IMR-90 (cell line): Measurements from ENCODE around the gene UEVLD. TPM values are rescaled to one million over a fixed set of nuclear protein-coding genes. Genes with fewer than 3 reads are reported as not detected.

Experiments
- ATAC-seq: fragments of 200-7000 bp; cut with Tn5 transposase; 2 replicates; pipeline ENCODE4 v1.9.1; 2020; ENCODE audit warnings: low read depth, mild to moderate bottlenecking, moderate library complexity
- BruUV-seq: library from RNA; stranded (reverse); fragments of 400-500 nt; replicated peaks from 2 replicates; lab custom pipeline; 2021; lab: Mats Ljungman, UMichigan
- CTCF ChIA-PET: fragments of 300-600 bp; formaldehyde crosslinking; extraction: SDS; loops from one replicate; lab custom pipeline; 2021; ENCODE audit warnings: antibody characterized with exemption; lab: Yijun Ruan, JAX
- POLR2A ChIA-PET: fragments of 300-600 bp; sonication (Branson Sonifier 250); formaldehyde crosslinking; loops from one replicate; lab custom pipeline; 2022; ENCODE audit warnings: antibody characterized with exemption; ENCODE audit not compliant: unreplicated experiment; lab: Charles Lee
- DNase-seq: peaks from one replicate; pipeline ENCODE4 v3.0.0; 2013
- H2AFZ ChIP-seq: replicated peaks from 2 replicates; pipeline ENCODE3; 2013; ENCODE audit warnings: low read length, mild to moderate bottlenecking; ENCODE audit not compliant: poor library complexity
- H2AK5ac ChIP-seq: 2 replicates; pipeline ENCODE4 v1.6.1; 2013; ENCODE audit warnings: low read depth, low read length, inconsistent platforms
- H2AK9ac ChIP-seq: replicated peaks from 2 replicates; pipeline ENCODE3; 2013; ENCODE audit warnings: mild to moderate bottlenecking, low read depth, low read length, moderate library complexity; ENCODE audit not compliant: poor library complexity
- H2BK120ac ChIP-seq: 2 replicates; pipeline ENCODE4 v1.6.1; 2013; ENCODE audit warnings: low read depth, low read length, inconsistent platforms
- H2BK15ac ChIP-seq: 3 replicates; pipeline ENCODE4 v1.6.1; 2013; ENCODE audit warnings: low read depth, low read length, inconsistent platforms
- H2BK20ac ChIP-seq: 2 replicates; pipeline ENCODE4 v1.6.1; 2013; ENCODE audit warnings: low read depth, mild to moderate bottlenecking, inconsistent platforms, low read length, moderate library complexity
- H2BK5ac ChIP-seq: 2 replicates; pipeline ENCODE4 v1.6.1; 2013; ENCODE audit warnings: mild to moderate bottlenecking, low read depth, low read length, inconsistent platforms; ENCODE audit not compliant: poor library complexity, severe bottlenecking
- H3K14ac ChIP-seq: replicated peaks from 2 replicates; pipeline ENCODE4 v1.6.1; 2013; ENCODE audit warnings: low read depth, low read length, inconsistent platforms
- H3K18ac ChIP-seq: 2 replicates; pipeline ENCODE4 v1.6.1; 2013; ENCODE audit warnings: low read depth, low read length, control low read depth
- H3K23ac ChIP-seq: 2 replicates; pipeline ENCODE4 v1.6.1; 2013; ENCODE audit warnings: low read depth, low read length, inconsistent platforms
- H3K27ac ChIP-seq: 2 replicates; pipeline ENCODE4 v1.5.1; 2013; ENCODE audit warnings: mild to moderate bottlenecking, control low read depth, low read length; ENCODE audit not compliant: insufficient read depth
- H3K27me3 ChIP-seq: 2 replicates; pipeline ENCODE4 v1.6.1; 2013; ENCODE audit warnings: low read length; ENCODE audit not compliant: control insufficient read depth, insufficient read depth
- H3K36me3 ChIP-seq: 2 replicates; pipeline ENCODE4 v1.6.1; 2013; ENCODE audit warnings: low read length, mixed read lengths; ENCODE audit not compliant: control insufficient read depth, insufficient read depth
- H3K4ac ChIP-seq: 2 replicates; pipeline ENCODE4 v1.6.1; 2013; ENCODE audit warnings: low read depth, low read length, inconsistent platforms
- H3K4me1 ChIP-seq: 2 replicates; pipeline ENCODE4 v1.6.1; 2013; ENCODE audit warnings: low read length, mixed read lengths; ENCODE audit not compliant: control insufficient read depth, insufficient read depth
- H3K4me2 ChIP-seq: 2 replicates; pipeline ENCODE4 v1.6.1; 2013; ENCODE audit warnings: low read depth, mild to moderate bottlenecking, control low read depth, low read length, moderate library complexity
- H3K4me3 ChIP-seq: 2 replicates; pipeline ENCODE4 v1.5.1; 2013; ENCODE audit warnings: low read depth, mild to moderate bottlenecking, control low read depth, low read length, moderate library complexity; ENCODE audit not compliant: insufficient read depth
- H3K56ac ChIP-seq: 2 replicates; pipeline ENCODE4 v1.6.1; 2013; ENCODE audit warnings: low read length, inconsistent platforms; ENCODE audit not compliant: insufficient read depth; ENCODE audit errors: extremely low read depth
- H3K79me1 ChIP-seq, 2 experiments: 2 replicates each; pipeline ENCODE4 v1.6.1; 2013; ENCODE audit warnings: low read length in 2 of 2, inconsistent platforms in 1 of 2, low read depth in 1 of 2
- H3K9ac ChIP-seq: 2 replicates; pipeline ENCODE4 v1.6.1; 2013; ENCODE audit warnings: low read depth, low read length, control low read depth
- H3K9me1 ChIP-seq: 2 replicates; pipeline ENCODE4 v1.6.1; 2013; ENCODE audit warnings: low read length, inconsistent platforms; ENCODE audit not compliant: insufficient read depth
- H3K9me3 ChIP-seq: 2 replicates; pipeline ENCODE4 v1.6.1; 2013; ENCODE audit warnings: low read length; ENCODE audit not compliant: control insufficient read depth, insufficient read depth
- H4K20me1 ChIP-seq: 2 replicates; pipeline ENCODE4 v1.6.1; 2013; ENCODE audit warnings: low read length, inconsistent platforms; ENCODE audit not compliant: insufficient read depth
- H4K5ac ChIP-seq: 2 replicates; pipeline ENCODE4 v1.6.1; 2013; ENCODE audit warnings: mild to moderate bottlenecking, low read depth, low read length, control low read depth
- H4K8ac ChIP-seq, 2 experiments: 2 replicates each; pipeline ENCODE4 v1.6.1; 2013; ENCODE audit warnings: low read depth in 2 of 2, low read length in 2 of 2, control low read depth in 1 of 2, inconsistent platforms in 1 of 2
- H4K91ac ChIP-seq: 2 replicates; pipeline ENCODE4 v1.6.1; 2013; ENCODE audit warnings: low read depth, low read length, inconsistent platforms; ENCODE audit not compliant: insufficient read depth
- BHLHE40 ChIP-seq: fragments of 150-350 bp; IDR thresholded peaks from 2 replicates; pipeline ENCODE4 v1.6.1; 2016; ENCODE audit warnings: mild to moderate bottlenecking, low read depth, low read length
- CEBPB ChIP-seq: IDR thresholded peaks from 2 replicates; pipeline ENCODE4 v1.6.1; 2012; ENCODE audit warnings: low read depth, low read length, improper control_type of control experiment
- CHD1 ChIP-seq: IDR thresholded peaks from 2 replicates; pipeline ENCODE4 v1.6.1; 2012; ENCODE audit warnings: low read depth, low read length, improper control_type of control experiment
- ELK1 ChIP-seq: fragments of 150-350 bp; IDR thresholded peaks from 2 replicates; pipeline ENCODE4 v1.6.1; 2016; ENCODE audit warnings: low read depth, mild to moderate bottlenecking, low read length, moderate library complexity, borderline replicate concordance
- FOS ChIP-seq: fragments of 150-350 bp; IDR thresholded peaks from 2 replicates; pipeline ENCODE4 v1.6.1; 2016; ENCODE audit warnings: low read depth, low read length
- MAFK ChIP-seq: IDR thresholded peaks from 2 replicates; pipeline ENCODE4 v1.6.1; 2012; ENCODE audit warnings: low read depth, low read length, improper control_type of control experiment
- MAZ ChIP-seq: IDR thresholded peaks from 2 replicates; pipeline ENCODE4 v1.6.1; 2012; ENCODE audit warnings: low read depth, mild to moderate bottlenecking, low read length, improper control_type of control experiment, moderate library complexity, borderline replicate concordance
- MXI1 ChIP-seq: IDR thresholded peaks from 2 replicates; pipeline ENCODE4 v1.6.1; 2012; ENCODE audit warnings: low read depth, mild to moderate bottlenecking, low read length, moderate library complexity, borderline replicate concordance
- NFE2L2 ChIP-seq: fragments of 150-350 bp; IDR thresholded peaks from 2 replicates; pipeline ENCODE4 v1.6.1; 2016; ENCODE audit warnings: low read depth, mild to moderate bottlenecking, low read length
- POLR2A ChIP-seq: IDR thresholded peaks from 2 replicates; pipeline ENCODE4 v1.6.1; 2012; ENCODE audit warnings: mild to moderate bottlenecking, low read depth, low read length
- RAD21 ChIP-seq: IDR thresholded peaks from 2 replicates; pipeline ENCODE4 v1.6.1; 2012; ENCODE audit warnings: low read length, improper control_type of control experiment
- RCOR1 ChIP-seq: IDR thresholded peaks from 2 replicates; pipeline ENCODE4 v1.6.1; 2012; ENCODE audit warnings: mild to moderate bottlenecking, low read length, improper control_type of control experiment; ENCODE audit not compliant: insufficient replicate concordance
- RFX5 ChIP-seq: IDR thresholded peaks from 2 replicates; pipeline ENCODE4 v1.8.0; 2012; ENCODE audit warnings: low read depth, mild to moderate bottlenecking, low read length, moderate library complexity
- SMC3 ChIP-seq: fragments of 150-350 bp; IDR thresholded peaks from 2 replicates; pipeline ENCODE4 v1.6.1; 2016; ENCODE audit warnings: low read depth, mild to moderate bottlenecking, antibody characterized with exemption, low read length, moderate library complexity
- WGBS, 2 experiments: methylation state at CpG; one replicate each; pipeline versions ENCODE4 v1.1.5 to v1.1.7; 2013; ENCODE audit warnings: missing lambda C conversion rate in 2 of 2; ENCODE audit not compliant: insufficient read length in 1 of 2; ENCODE audit errors: extremely low coverage in 2 of 2; 5-methylcytosine and 5-hydroxymethylcytosine counted together
- dilution Hi-C: fragments of 300-500 bp; cut with HindIII; formaldehyde crosslinking; loops from one replicate; pipeline ENCODE4 v1.14.3; 2018; ENCODE audit warnings: low sequenced_read_pairs; ENCODE audit not compliant: unreplicated experiment
- in situ Hi-C: fragments of 300-500 bp; cut with MboI; formaldehyde crosslinking; loops from 3 replicates; pipeline ENCODE4 v1.14.3; 2019; ENCODE audit warnings: low sequenced_read_pairs, inconsistent platforms, mixed read lengths
- intact Hi-C: fragments of 100-400 bp; cut with micrococcal nuclease; formaldehyde crosslinking; loops from 2 replicates; pipeline ENCODE4 v1.10.0; 2022
- polyA plus RNA-seq, 3 experiments: library from polyadenylated mRNA; depleted of rRNA; stranded (reverse); fragments of >200 nt; gene quantifications; 2 replicates each; pipeline ENCODE4 v1.2.3, GENCODE V29; 2012; ENCODE audit warnings: low replicate concordance in 1 of 3
- total RNA-seq: library from RNA; depleted of rRNA; stranded (reverse); fragments of >200 nt; gene quantifications from 2 replicates; pipeline ENCODE4 v1.2.3, GENCODE V29; 2012
- TF ChIP-seq, protein P1 (sequence below): fragments of 150-350 bp; IDR thresholded peaks from 2 replicates; pipeline ENCODE4 v1.6.1; 2017; ENCODE audit warnings: mild to moderate bottlenecking, antibody characterized with exemption, low read length, low read depth

Gene UEVLD
- total and polyA plus RNA-seq, 2 of the 4 experiments (the other 2 are of a cell fraction) = 13.8 to 29.2 TPM

- Histone ChIP-seq H3K4ac (no peak overlapping the region), H3K4me1 (peaks cover 2% of the 10 kb centered on the region; the same call in 1 of the 2 replicates), H2AK5ac (no peak overlapping the region), H3K23ac (no peak overlapping the region), H3K9me1 (no peaks in the 10 kb centered on the region; the same call in 1 of the 2 replicates), H3K9ac (no peak overlapping the region), H3K56ac (no peak overlapping the region), H3K27me3 (no peaks in the 10 kb centered on the region), H3K4me3 (no peak overlapping the region), H3K14ac (no peak overlapping the region), H2AFZ (no peak overlapping the region), H3K36me3 (peaks cover 17% of the 10 kb centered on the region), H3K9me3 (no peaks in the 10 kb centered on the region), H4K20me1 (no peaks in the 10 kb centered on the region; the same call in 1 of the 2 replicates), H2BK15ac (no peak overlapping the region), H2BK120ac (no peak overlapping the region), H3K4me2 (no peak overlapping the region), H4K8ac (no peak overlapping the region), H4K5ac (no peak overlapping the region), H3K27ac (no peak overlapping the region), H2BK20ac (no peak overlapping the region), H3K18ac (no peak overlapping the region), H4K91ac (no peak overlapping the region), H2BK5ac (no peak overlapping the region), H3K79me1 (peaks cover 9 to 13% of the 10 kb centered on the region in 2 experiments), H2AK9ac (no peak overlapping the region)
- CTCF ChIA-PET = interaction anchor here (0.5 kb wide), 1 partner anchor 8 kb away, joined by 3 read pairs; no protein-coding TSS in a partner anchor
- ATAC-seq (no peak), DNase-seq (no peak)
- intact Hi-C loops (no loop called here), dilution Hi-C loops (no loop called here), in situ Hi-C loops (no loop called here)
- WGBS, 2 experiments = 100% methylated on average over 3 of the region's 15 CpGs; no CpG with 5 or more reads in 1 of the 2 experiments
- POLR2A ChIA-PET = no interaction called here
- no TSS peak for BruUV-seq
- no peak for TF ChIP-seq BHLHE40
- TF ChIP-seq ELK1 = no peak
- no peak for TF ChIP-seq NFE2L2
- TF ChIP-seq FOS = no peak
- no peak for TF ChIP-seq RCOR1
- TF ChIP-seq SMC3 = no peak
- TF ChIP-seq POLR2A = no peak
- no peak for TF ChIP-seq MAZ
- TF ChIP-seq MXI1 = no peak
- no peak for TF ChIP-seq RAD21
- no peak for TF ChIP-seq RFX5
- no peak for TF ChIP-seq CHD1
- TF ChIP-seq CEBPB = no peak
- TF ChIP-seq, protein P1, sequence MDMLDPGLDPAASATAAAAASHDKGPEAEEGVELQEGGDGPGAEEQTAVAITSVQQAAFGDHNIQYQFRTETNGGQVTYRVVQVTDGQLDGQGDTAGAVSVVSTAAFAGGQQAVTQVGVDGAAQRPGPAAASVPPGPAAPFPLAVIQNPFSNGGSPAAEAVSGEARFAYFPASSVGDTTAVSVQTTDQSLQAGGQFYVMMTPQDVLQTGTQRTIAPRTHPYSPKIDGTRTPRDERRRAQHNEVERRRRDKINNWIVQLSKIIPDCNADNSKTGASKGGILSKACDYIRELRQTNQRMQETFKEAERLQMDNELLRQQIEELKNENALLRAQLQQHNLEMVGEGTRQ = no peak
- no peak for TF ChIP-seq MAFK
Measured at GRCh38 chr11:18490736-18491485, 97.6 kb downstream of the UEVLD start.
